ENCODE measurements around the gene UBR1.
"Not testable (repeated sequence)": the region's sequence is repeated elsewhere in the genome, so short reads cannot be mapped to it uniquely, and the experiment has no call there.

The UBR1 gene

GRCh38 chr15:43105778-43106485 is at the start of gene UBR1:
UBR1 (minus strand) TSS chr15:43106038; CDS start chr15:43106022, 16 bp downstream.
- peak; percentile 84 for FAIRE-seq

- FAIRE-seq, result no peak
Measured at GRCh38 chr15:43153269-43153668, 47.4 kb upstream of the UBR1 start.

GRCh38 chr15:43151688-43152087 is 45.9 kb upstream of the UBR1 start:
- FAIRE-seq, result no peak

- no peak for FAIRE-seq
Measured at GRCh38 chr15:43150191-43150929, 44.5 kb upstream of the UBR1 start.

GRCh38 chr15:43146184-43146583 is 40.3 kb upstream of the UBR1 start:
- no peak for FAIRE-seq

- no peak for FAIRE-seq
Measured at GRCh38 chr15:43144512-43144911, 38.7 kb upstream of the UBR1 start.

GRCh38 chr15:43143203-43143941 is 37.5 kb upstream of the UBR1 start:
- FAIRE-seq, result no peak

- no peak for FAIRE-seq
Measured at GRCh38 chr15:43135351-43135750, 29.5 kb upstream of the UBR1 start.

- FAIRE-seq, result no peak
Measured at GRCh38 chr15:43134157-43134635, 28.4 kb upstream of the UBR1 start.

GRCh38 chr15:43133430-43134156 is 27.8 kb upstream of the UBR1 start, which contains the start of gene TMEM62:
TMEM62 (plus strand) TSS chr15:43133586; CDS start chr15:43133803, 217 bp downstream.
- no peak for FAIRE-seq

GRCh38 chr15:43132830-43133429 is 27.1 kb upstream of the UBR1 start:
- no peak for FAIRE-seq

- FAIRE-seq, result no peak
Measured at GRCh38 chr15:43128980-43129335, 23.1 kb upstream of the UBR1 start.

GRCh38 chr15:43128174-43128979 is 22.5 kb upstream of the UBR1 start:
- FAIRE-seq, result not testable (repeated sequence)

- no peak for FAIRE-seq
Measured at GRCh38 chr15:43127752-43128151, 21.9 kb upstream of the UBR1 start.

GRCh38 chr15:43126356-43126755 is 20.5 kb upstream of the UBR1 start:
- no peak for FAIRE-seq

- no peak for FAIRE-seq
Measured at GRCh38 chr15:43125100-43125661, 19.3 kb upstream of the UBR1 start.

GRCh38 chr15:43121863-43122262 is 16.0 kb upstream of the UBR1 start:
- FAIRE-seq, result no peak

- FAIRE-seq, result no peak
Measured at GRCh38 chr15:43118829-43119228, 13.0 kb upstream of the UBR1 start.

- FAIRE-seq, result no peak
Measured at GRCh38 chr15:43118286-43118685, 12.4 kb upstream of the UBR1 start.

GRCh38 chr15:43111354-43111753 is 5.5 kb upstream of the UBR1 start:
- no peak for FAIRE-seq

GRCh38 chr15:43107751-43108150 is 1.9 kb upstream of the UBR1 start:
- no peak for FAIRE-seq

All from endometrium (tissue), 2 donors.